IMR-90 (cell line): Measurements from ENCODE around the gene PPFIA1. TPM values are rescaled to one million over a fixed set of nuclear protein-coding genes. Genes with fewer than 3 reads are reported as not detected.

Source experiments
- ATAC-seq: fragments of 200-7000 bp; cut with Tn5 transposase; 2 replicates; pipeline ENCODE4 v1.9.1; 2020; ENCODE audit warnings: low read depth, mild to moderate bottlenecking, moderate library complexity
- BruUV-seq: library from RNA; stranded (reverse); fragments of 400-500 nt; replicated peaks from 2 replicates; lab custom pipeline; 2021; lab: Mats Ljungman, UMichigan
- CTCF ChIA-PET: fragments of 300-600 bp; formaldehyde crosslinking; extraction: SDS; loops from one replicate; lab custom pipeline; 2021; ENCODE audit warnings: antibody characterized with exemption; lab: Yijun Ruan, JAX
- POLR2A ChIA-PET: fragments of 300-600 bp; sonication (Branson Sonifier 250); formaldehyde crosslinking; loops from one replicate; lab custom pipeline; 2022; ENCODE audit warnings: antibody characterized with exemption; ENCODE audit not compliant: unreplicated experiment; lab: Charles Lee
- DNase-seq: peaks from one replicate; pipeline ENCODE4 v3.0.0; 2013
- H2AFZ ChIP-seq: replicated peaks from 2 replicates; pipeline ENCODE3; 2013; ENCODE audit warnings: low read length, mild to moderate bottlenecking; ENCODE audit not compliant: poor library complexity
- H2AK5ac ChIP-seq: 2 replicates; pipeline ENCODE4 v1.6.1; 2013; ENCODE audit warnings: low read depth, low read length, inconsistent platforms
- H2AK9ac ChIP-seq: replicated peaks from 2 replicates; pipeline ENCODE3; 2013; ENCODE audit warnings: mild to moderate bottlenecking, low read depth, low read length, moderate library complexity; ENCODE audit not compliant: poor library complexity
- H2BK120ac ChIP-seq: 2 replicates; pipeline ENCODE4 v1.6.1; 2013; ENCODE audit warnings: low read depth, low read length, inconsistent platforms
- H2BK15ac ChIP-seq: 3 replicates; pipeline ENCODE4 v1.6.1; 2013; ENCODE audit warnings: low read depth, low read length, inconsistent platforms
- H2BK20ac ChIP-seq: 2 replicates; pipeline ENCODE4 v1.6.1; 2013; ENCODE audit warnings: low read depth, mild to moderate bottlenecking, inconsistent platforms, low read length, moderate library complexity
- H2BK5ac ChIP-seq: 2 replicates; pipeline ENCODE4 v1.6.1; 2013; ENCODE audit warnings: mild to moderate bottlenecking, low read depth, low read length, inconsistent platforms; ENCODE audit not compliant: poor library complexity, severe bottlenecking
- H3K14ac ChIP-seq: replicated peaks from 2 replicates; pipeline ENCODE4 v1.6.1; 2013; ENCODE audit warnings: low read depth, low read length, inconsistent platforms
- H3K18ac ChIP-seq: 2 replicates; pipeline ENCODE4 v1.6.1; 2013; ENCODE audit warnings: low read depth, low read length, control low read depth
- H3K23ac ChIP-seq: 2 replicates; pipeline ENCODE4 v1.6.1; 2013; ENCODE audit warnings: low read depth, low read length, inconsistent platforms
- H3K27ac ChIP-seq: 2 replicates; pipeline ENCODE4 v1.5.1; 2013; ENCODE audit warnings: mild to moderate bottlenecking, control low read depth, low read length; ENCODE audit not compliant: insufficient read depth
- H3K27me3 ChIP-seq: 2 replicates; pipeline ENCODE4 v1.6.1; 2013; ENCODE audit warnings: low read length; ENCODE audit not compliant: control insufficient read depth, insufficient read depth
- H3K36me3 ChIP-seq: 2 replicates; pipeline ENCODE4 v1.6.1; 2013; ENCODE audit warnings: low read length, mixed read lengths; ENCODE audit not compliant: control insufficient read depth, insufficient read depth
- H3K4ac ChIP-seq: 2 replicates; pipeline ENCODE4 v1.6.1; 2013; ENCODE audit warnings: low read depth, low read length, inconsistent platforms
- H3K4me1 ChIP-seq: 2 replicates; pipeline ENCODE4 v1.6.1; 2013; ENCODE audit warnings: low read length, mixed read lengths; ENCODE audit not compliant: control insufficient read depth, insufficient read depth
- H3K4me2 ChIP-seq: 2 replicates; pipeline ENCODE4 v1.6.1; 2013; ENCODE audit warnings: low read depth, mild to moderate bottlenecking, control low read depth, low read length, moderate library complexity
- H3K4me3 ChIP-seq: 2 replicates; pipeline ENCODE4 v1.5.1; 2013; ENCODE audit warnings: low read depth, mild to moderate bottlenecking, control low read depth, low read length, moderate library complexity; ENCODE audit not compliant: insufficient read depth
- H3K56ac ChIP-seq: 2 replicates; pipeline ENCODE4 v1.6.1; 2013; ENCODE audit warnings: low read length, inconsistent platforms; ENCODE audit not compliant: insufficient read depth; ENCODE audit errors: extremely low read depth
- H3K79me1 ChIP-seq, 2 experiments: 2 replicates each; pipeline ENCODE4 v1.6.1; 2013; ENCODE audit warnings: low read length in 2 of 2, inconsistent platforms in 1 of 2, low read depth in 1 of 2
- H3K9ac ChIP-seq: 2 replicates; pipeline ENCODE4 v1.6.1; 2013; ENCODE audit warnings: low read depth, low read length, control low read depth
- H3K9me1 ChIP-seq: 2 replicates; pipeline ENCODE4 v1.6.1; 2013; ENCODE audit warnings: low read length, inconsistent platforms; ENCODE audit not compliant: insufficient read depth
- H3K9me3 ChIP-seq: 2 replicates; pipeline ENCODE4 v1.6.1; 2013; ENCODE audit warnings: low read length; ENCODE audit not compliant: control insufficient read depth, insufficient read depth
- H4K20me1 ChIP-seq: 2 replicates; pipeline ENCODE4 v1.6.1; 2013; ENCODE audit warnings: low read length, inconsistent platforms; ENCODE audit not compliant: insufficient read depth
- H4K5ac ChIP-seq: 2 replicates; pipeline ENCODE4 v1.6.1; 2013; ENCODE audit warnings: mild to moderate bottlenecking, low read depth, low read length, control low read depth
- H4K8ac ChIP-seq, 2 experiments: 2 replicates each; pipeline ENCODE4 v1.6.1; 2013; ENCODE audit warnings: low read depth in 2 of 2, low read length in 2 of 2, control low read depth in 1 of 2, inconsistent platforms in 1 of 2
- H4K91ac ChIP-seq: 2 replicates; pipeline ENCODE4 v1.6.1; 2013; ENCODE audit warnings: low read depth, low read length, inconsistent platforms; ENCODE audit not compliant: insufficient read depth
- BHLHE40 ChIP-seq: fragments of 150-350 bp; IDR thresholded peaks from 2 replicates; pipeline ENCODE4 v1.6.1; 2016; ENCODE audit warnings: mild to moderate bottlenecking, low read depth, low read length
- CEBPB ChIP-seq: IDR thresholded peaks from 2 replicates; pipeline ENCODE4 v1.6.1; 2012; ENCODE audit warnings: low read depth, low read length, improper control_type of control experiment
- CHD1 ChIP-seq: IDR thresholded peaks from 2 replicates; pipeline ENCODE4 v1.6.1; 2012; ENCODE audit warnings: low read depth, low read length, improper control_type of control experiment
- FOS ChIP-seq: fragments of 150-350 bp; IDR thresholded peaks from 2 replicates; pipeline ENCODE4 v1.6.1; 2016; ENCODE audit warnings: low read depth, low read length
- MAFK ChIP-seq: IDR thresholded peaks from 2 replicates; pipeline ENCODE4 v1.6.1; 2012; ENCODE audit warnings: low read depth, low read length, improper control_type of control experiment
- MAZ ChIP-seq: IDR thresholded peaks from 2 replicates; pipeline ENCODE4 v1.6.1; 2012; ENCODE audit warnings: low read depth, mild to moderate bottlenecking, low read length, improper control_type of control experiment, moderate library complexity, borderline replicate concordance
- MXI1 ChIP-seq: IDR thresholded peaks from 2 replicates; pipeline ENCODE4 v1.6.1; 2012; ENCODE audit warnings: low read depth, mild to moderate bottlenecking, low read length, moderate library complexity, borderline replicate concordance
- POLR2A ChIP-seq: IDR thresholded peaks from 2 replicates; pipeline ENCODE4 v1.6.1; 2012; ENCODE audit warnings: mild to moderate bottlenecking, low read depth, low read length
- RAD21 ChIP-seq: IDR thresholded peaks from 2 replicates; pipeline ENCODE4 v1.6.1; 2012; ENCODE audit warnings: low read length, improper control_type of control experiment
- RCOR1 ChIP-seq: IDR thresholded peaks from 2 replicates; pipeline ENCODE4 v1.6.1; 2012; ENCODE audit warnings: mild to moderate bottlenecking, low read length, improper control_type of control experiment; ENCODE audit not compliant: insufficient replicate concordance
- RFX5 ChIP-seq: IDR thresholded peaks from 2 replicates; pipeline ENCODE4 v1.8.0; 2012; ENCODE audit warnings: low read depth, mild to moderate bottlenecking, low read length, moderate library complexity
- WGBS, 2 experiments: methylation state at CpG; one replicate each; pipeline versions ENCODE4 v1.1.5 to v1.1.7; 2013; ENCODE audit warnings: missing lambda C conversion rate in 2 of 2; ENCODE audit not compliant: insufficient read length in 1 of 2; ENCODE audit errors: extremely low coverage in 2 of 2; 5-methylcytosine and 5-hydroxymethylcytosine counted together
- dilution Hi-C: fragments of 300-500 bp; cut with HindIII; formaldehyde crosslinking; loops from one replicate; pipeline ENCODE4 v1.14.3; 2018; ENCODE audit warnings: low sequenced_read_pairs; ENCODE audit not compliant: unreplicated experiment
- in situ Hi-C: fragments of 300-500 bp; cut with MboI; formaldehyde crosslinking; loops from 3 replicates; pipeline ENCODE4 v1.14.3; 2019; ENCODE audit warnings: low sequenced_read_pairs, inconsistent platforms, mixed read lengths
- intact Hi-C: fragments of 100-400 bp; cut with micrococcal nuclease; formaldehyde crosslinking; loops from 2 replicates; pipeline ENCODE4 v1.10.0; 2022
- polyA plus RNA-seq, 3 experiments: library from polyadenylated mRNA; depleted of rRNA; stranded (reverse); fragments of >200 nt; gene quantifications; 2 replicates each; pipeline ENCODE4 v1.2.3, GENCODE V29; 2012; ENCODE audit warnings: low replicate concordance in 1 of 3
- total RNA-seq: library from RNA; depleted of rRNA; stranded (reverse); fragments of >200 nt; gene quantifications from 2 replicates; pipeline ENCODE4 v1.2.3, GENCODE V29; 2012
- TF ChIP-seq, protein P1 (sequence below): fragments of 150-350 bp; IDR thresholded peaks from 2 replicates; pipeline ENCODE4 v1.6.1; 2016; ENCODE audit warnings: low read depth, mild to moderate bottlenecking, low read length, moderate library complexity, borderline replicate concordance
- TF ChIP-seq, protein P2 (sequence below): conservative IDR thresholded peaks from 2 replicates; pipeline ENCODE4 v1.5.1; 2012; ENCODE audit warnings: mild to moderate bottlenecking, low read depth, low read length, improper control_type of control experiment
- TF ChIP-seq, protein P3 (sequence below): fragments of 150-350 bp; IDR thresholded peaks from 2 replicates; pipeline ENCODE4 v1.6.1; 2017; ENCODE audit warnings: mild to moderate bottlenecking, antibody characterized with exemption, low read length, low read depth

Gene PPFIA1
- total and polyA plus RNA-seq, 2 of the 4 experiments (the other 2 are of a cell fraction) = 25.6 to 37.2 TPM

- Histone ChIP-seq H2AK5ac (no peak overlapping the region), H3K9ac (no peak overlapping the region), H2BK120ac (no peak overlapping the region), H2AFZ (no peak overlapping the region), H3K18ac (no peak overlapping the region), H3K9me3 (no peaks in the 10 kb centered on the region), H3K27ac (no peak overlapping the region), H4K5ac (no peak overlapping the region), H4K91ac (no peak overlapping the region), H3K27me3 (no peaks in the 10 kb centered on the region), H3K14ac (no peak overlapping the region), H2BK5ac (no peak overlapping the region), H3K9me1 (peaks cover 12% of the 10 kb centered on the region), H2BK15ac (no peak overlapping the region), H4K20me1 (peaks cover 21% of the 10 kb centered on the region; the same call in 1 of the 2 replicates), H3K36me3 (peaks cover 11% of the 10 kb centered on the region), H4K8ac (no peak overlapping the region), H2BK20ac (no peak overlapping the region), H2AK9ac (no peak overlapping the region), H3K79me1 (peaks cover 48 to 82% of the 10 kb centered on the region in 2 experiments), H3K23ac (no peak overlapping the region), H3K4me3 (no peak overlapping the region), H3K4ac (no peak overlapping the region), H3K4me2 (no peak overlapping the region), H3K4me1 (peaks cover 2% of the 10 kb centered on the region; the same call in 1 of the 2 replicates), H3K56ac (no peak overlapping the region)
- TF ChIP-seq CHD1 = no peak
- no peak for TF ChIP-seq BHLHE40
- no peak for TF ChIP-seq RCOR1
- TF ChIP-seq RAD21 = no peak
- no peak for TF ChIP-seq FOS
- TF ChIP-seq, protein P1, sequence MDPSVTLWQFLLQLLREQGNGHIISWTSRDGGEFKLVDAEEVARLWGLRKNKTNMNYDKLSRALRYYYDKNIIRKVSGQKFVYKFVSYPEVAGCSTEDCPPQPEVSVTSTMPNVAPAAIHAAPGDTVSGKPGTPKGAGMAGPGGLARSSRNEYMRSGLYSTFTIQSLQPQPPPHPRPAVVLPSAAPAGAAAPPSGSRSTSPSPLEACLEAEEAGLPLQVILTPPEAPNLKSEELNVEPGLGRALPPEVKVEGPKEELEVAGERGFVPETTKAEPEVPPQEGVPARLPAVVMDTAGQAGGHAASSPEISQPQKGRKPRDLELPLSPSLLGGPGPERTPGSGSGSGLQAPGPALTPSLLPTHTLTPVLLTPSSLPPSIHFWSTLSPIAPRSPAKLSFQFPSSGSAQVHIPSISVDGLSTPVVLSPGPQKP = no peak
- no peak for TF ChIP-seq MXI1
- TF ChIP-seq MAZ = no peak
- TF ChIP-seq POLR2A = no peak
- no peak for TF ChIP-seq CEBPB
- TF ChIP-seq MAFK = no peak
- TF ChIP-seq, protein P2, sequence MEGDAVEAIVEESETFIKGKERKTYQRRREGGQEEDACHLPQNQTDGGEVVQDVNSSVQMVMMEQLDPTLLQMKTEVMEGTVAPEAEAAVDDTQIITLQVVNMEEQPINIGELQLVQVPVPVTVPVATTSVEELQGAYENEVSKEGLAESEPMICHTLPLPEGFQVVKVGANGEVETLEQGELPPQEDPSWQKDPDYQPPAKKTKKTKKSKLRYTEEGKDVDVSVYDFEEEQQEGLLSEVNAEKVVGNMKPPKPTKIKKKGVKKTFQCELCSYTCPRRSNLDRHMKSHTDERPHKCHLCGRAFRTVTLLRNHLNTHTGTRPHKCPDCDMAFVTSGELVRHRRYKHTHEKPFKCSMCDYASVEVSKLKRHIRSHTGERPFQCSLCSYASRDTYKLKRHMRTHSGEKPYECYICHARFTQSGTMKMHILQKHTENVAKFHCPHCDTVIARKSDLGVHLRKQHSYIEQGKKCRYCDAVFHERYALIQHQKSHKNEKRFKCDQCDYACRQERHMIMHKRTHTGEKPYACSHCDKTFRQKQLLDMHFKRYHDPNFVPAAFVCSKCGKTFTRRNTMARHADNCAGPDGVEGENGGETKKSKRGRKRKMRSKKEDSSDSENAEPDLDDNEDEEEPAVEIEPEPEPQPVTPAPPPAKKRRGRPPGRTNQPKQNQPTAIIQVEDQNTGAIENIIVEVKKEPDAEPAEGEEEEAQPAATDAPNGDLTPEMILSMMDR = no peak
- TF ChIP-seq, protein P3, sequence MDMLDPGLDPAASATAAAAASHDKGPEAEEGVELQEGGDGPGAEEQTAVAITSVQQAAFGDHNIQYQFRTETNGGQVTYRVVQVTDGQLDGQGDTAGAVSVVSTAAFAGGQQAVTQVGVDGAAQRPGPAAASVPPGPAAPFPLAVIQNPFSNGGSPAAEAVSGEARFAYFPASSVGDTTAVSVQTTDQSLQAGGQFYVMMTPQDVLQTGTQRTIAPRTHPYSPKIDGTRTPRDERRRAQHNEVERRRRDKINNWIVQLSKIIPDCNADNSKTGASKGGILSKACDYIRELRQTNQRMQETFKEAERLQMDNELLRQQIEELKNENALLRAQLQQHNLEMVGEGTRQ = no peak
- no peak for TF ChIP-seq RFX5
- ATAC-seq = no peak
- POLR2A ChIA-PET = no interaction called here
- DNase-seq = no peak
- in situ Hi-C loops (no loop called here), intact Hi-C loops (no loop called here), dilution Hi-C loops (no loop called here)
- BruUV-seq = no TSS peak
- 83% methylated on average over 2 of the region's 10 CpGs; no CpG with 5 or more reads in 1 of the 2 experiments for WGBS, 2 experiments
- CTCF ChIA-PET = interaction anchor here (0.6 kb wide), 1 partner anchor 25 kb away, joined by 3 read pairs; no protein-coding TSS in a partner anchor
Observed at GRCh38 chr11:70314730-70315129, 44.2 kb downstream of the PPFIA1 start.
